B cell (primary cell): ENCODE data around the gene TBX2.

ENCODE experiments used
- EZH2 ChIP-seq: IDR thresholded peaks from 2 replicates; pipeline ENCODE4 v1.6.1; 2012; ENCODE audit warnings: borderline replicate concordance, low read depth, mild to moderate bottlenecking, moderate library complexity, low read length; ENCODE audit not compliant: insufficient read depth, poor library complexity, severe bottlenecking
- TF ChIP-seq, protein P1 (sequence below): fragments of 200-600 bp; IDR thresholded peaks from one replicate; pipeline ENCODE4 v1.8.0; 2022; ENCODE audit warnings: antibody characterized with exemption, mild to moderate bottlenecking

GRCh38 chr17:61399131-61400065, at the start of gene TBX2:
- TF ChIP-seq, protein P1, sequence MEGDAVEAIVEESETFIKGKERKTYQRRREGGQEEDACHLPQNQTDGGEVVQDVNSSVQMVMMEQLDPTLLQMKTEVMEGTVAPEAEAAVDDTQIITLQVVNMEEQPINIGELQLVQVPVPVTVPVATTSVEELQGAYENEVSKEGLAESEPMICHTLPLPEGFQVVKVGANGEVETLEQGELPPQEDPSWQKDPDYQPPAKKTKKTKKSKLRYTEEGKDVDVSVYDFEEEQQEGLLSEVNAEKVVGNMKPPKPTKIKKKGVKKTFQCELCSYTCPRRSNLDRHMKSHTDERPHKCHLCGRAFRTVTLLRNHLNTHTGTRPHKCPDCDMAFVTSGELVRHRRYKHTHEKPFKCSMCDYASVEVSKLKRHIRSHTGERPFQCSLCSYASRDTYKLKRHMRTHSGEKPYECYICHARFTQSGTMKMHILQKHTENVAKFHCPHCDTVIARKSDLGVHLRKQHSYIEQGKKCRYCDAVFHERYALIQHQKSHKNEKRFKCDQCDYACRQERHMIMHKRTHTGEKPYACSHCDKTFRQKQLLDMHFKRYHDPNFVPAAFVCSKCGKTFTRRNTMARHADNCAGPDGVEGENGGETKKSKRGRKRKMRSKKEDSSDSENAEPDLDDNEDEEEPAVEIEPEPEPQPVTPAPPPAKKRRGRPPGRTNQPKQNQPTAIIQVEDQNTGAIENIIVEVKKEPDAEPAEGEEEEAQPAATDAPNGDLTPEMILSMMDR, result no peak
- no peak for TF ChIP-seq EZH2
